ENCODE data around the gene LAMA5.

The LAMA5 gene

DNA sequence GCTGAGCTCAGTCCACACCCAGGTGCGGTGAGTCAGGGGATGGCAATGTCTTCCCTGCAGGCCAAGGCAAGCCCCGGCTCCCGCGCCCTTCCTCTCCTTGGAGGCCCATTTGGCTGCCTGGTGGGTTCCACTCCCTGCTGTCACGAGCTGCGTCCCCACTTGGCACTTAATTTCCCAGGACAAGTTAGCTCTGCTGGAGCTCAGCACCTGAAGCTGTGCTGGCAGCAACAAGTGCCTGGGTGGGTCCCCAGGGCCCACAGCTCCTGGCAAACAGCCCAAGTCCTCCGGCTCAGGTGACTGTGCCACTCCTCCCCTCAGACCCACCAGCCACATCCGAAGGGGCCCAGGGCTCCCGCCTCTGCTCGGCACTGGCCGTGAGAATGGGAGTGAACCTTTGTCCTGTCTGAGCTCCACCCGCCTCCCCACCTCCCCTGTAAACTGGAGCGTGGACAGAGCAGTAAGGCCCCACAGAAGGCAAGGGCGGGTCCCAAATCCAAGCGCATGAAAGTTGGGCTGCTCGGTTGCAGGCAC is 16.9 kb downstream of the LAMA5 start:
- FAIRE-seq = no peak
- no peak for DNase-seq (ENCODE audit: insufficient read length, low spot score)

DNA sequence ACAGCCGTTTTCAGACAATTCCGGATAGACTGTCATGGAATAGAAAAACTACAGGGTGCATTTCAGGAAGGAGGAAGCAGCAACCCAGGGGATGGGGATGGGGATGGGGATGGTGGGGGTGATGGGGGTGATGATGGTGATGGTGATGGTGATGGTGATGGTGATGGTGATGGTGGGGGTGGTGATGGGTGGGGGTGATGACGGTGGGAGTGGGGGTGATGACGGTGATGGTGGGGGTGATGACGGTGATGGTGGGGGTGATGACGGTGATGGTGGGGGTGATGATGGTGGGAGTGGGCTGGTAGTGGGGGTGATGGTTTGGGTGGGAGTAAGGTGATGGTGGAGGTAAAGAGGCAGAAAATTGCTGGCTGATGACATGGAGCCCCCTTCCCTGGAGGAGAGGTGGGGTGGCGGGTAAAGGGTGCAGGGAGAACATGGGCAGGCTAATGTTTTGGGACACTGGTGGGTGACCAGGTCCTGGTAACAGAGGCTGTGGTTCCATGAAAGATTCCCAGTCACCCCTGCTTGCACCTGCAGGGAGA is 17.5 kb downstream of the LAMA5 start:
- DNase-seq (ENCODE audit: insufficient read length, low spot score) (no peak), FAIRE-seq (no peak)

DNA sequence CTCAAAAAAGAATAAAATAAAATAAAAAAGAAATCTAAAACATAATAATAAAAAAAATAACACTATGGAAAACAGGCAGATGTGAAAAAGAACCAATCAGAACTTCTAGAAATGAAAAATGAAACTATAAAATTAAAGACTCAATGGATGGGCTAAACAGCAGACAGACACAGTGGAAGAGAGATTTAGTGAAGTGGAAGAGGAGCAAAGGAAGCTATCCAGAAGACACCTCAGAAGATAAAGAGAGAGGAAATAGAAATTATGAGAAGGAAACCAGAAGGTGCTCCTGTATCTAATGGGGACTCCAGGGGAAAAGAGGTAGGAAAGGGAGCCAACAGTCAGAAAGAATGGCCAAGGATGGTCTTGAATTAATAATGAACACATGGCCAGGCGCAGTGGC is 18.5 kb downstream of the LAMA5 start:
- no peak for DNase-seq (ENCODE audit: insufficient read length, low spot score)
- no peak for FAIRE-seq

DNA sequence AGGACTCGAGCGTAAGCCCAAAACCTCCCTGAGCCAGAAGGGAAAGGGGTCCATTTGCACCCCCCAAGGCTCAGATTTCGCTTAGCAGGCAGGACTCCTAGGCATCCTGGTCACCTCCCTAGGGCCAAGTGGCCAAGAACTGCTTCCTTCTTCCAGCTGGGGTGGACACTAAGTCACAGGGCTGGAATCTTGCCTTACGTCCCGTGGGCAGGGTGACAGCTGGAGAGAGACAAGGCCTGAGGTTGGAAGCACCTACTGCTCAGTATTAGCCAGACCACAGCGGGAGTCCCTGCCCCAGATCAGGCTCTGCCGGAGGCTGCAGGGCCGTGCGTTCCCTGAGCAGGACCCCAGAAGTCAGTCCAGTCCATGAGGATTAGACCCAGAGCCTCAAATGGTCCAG is 19.7 kb downstream of the LAMA5 start:
- DNase-seq (ENCODE audit: insufficient read length, low spot score) (no peak), FAIRE-seq (no peak)

DNA sequence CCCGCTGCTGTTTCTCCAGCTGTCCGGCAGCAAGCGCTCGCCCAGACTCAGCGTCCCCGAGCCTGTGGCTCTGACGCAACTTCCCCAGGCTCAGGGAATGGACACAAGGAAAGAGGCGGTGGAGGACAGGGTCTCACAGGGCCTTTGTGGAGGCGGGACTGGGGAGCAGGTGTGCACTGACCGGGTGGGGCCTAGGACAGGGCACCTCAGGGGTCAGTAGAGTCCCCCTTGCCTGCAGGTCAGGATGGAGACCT is 20.0 kb downstream of the LAMA5 start:
- no peak for FAIRE-seq
- no peak for DNase-seq (ENCODE audit: insufficient read length, low spot score)

DNA sequence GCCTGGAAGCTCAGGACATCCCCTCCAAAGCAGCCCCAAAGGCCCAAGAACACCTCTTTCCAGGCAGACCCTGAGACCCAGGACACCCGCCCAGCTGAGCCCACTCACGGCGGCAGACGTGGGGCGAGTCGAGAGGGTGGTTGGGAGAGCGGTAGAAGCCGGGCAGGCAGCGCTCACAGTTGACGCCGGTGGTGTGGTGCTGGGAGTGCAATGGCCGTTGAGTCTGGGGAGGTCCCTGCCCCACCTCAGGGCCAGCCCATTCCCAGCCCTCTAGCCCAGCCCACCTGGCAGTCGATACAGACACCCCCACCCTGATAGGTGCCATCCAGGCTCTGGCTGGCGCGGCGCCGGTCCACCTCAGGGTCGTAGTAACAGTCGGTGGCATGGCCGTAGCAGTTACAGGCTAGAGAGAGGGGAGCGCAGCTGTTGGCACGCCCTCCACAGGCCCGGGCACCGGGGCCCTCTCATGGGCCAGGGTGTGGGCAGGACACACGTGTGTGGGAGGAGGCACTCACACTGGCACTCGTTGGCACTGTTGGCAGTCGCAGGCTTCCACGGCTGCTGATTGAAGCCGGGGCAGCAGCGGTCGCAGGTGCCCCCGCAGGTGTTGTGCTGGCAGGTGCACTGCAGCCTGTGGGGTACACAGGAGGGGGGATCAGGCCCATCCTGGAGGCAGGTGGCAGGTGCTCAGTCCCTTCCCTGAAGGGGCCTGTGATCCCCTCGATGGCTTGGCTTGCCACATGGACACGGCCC is 20.5 kb downstream of the LAMA5 start:
- DNase-seq (ENCODE audit: insufficient read length, low spot score) (no peak), FAIRE-seq (no peak)

DNA sequence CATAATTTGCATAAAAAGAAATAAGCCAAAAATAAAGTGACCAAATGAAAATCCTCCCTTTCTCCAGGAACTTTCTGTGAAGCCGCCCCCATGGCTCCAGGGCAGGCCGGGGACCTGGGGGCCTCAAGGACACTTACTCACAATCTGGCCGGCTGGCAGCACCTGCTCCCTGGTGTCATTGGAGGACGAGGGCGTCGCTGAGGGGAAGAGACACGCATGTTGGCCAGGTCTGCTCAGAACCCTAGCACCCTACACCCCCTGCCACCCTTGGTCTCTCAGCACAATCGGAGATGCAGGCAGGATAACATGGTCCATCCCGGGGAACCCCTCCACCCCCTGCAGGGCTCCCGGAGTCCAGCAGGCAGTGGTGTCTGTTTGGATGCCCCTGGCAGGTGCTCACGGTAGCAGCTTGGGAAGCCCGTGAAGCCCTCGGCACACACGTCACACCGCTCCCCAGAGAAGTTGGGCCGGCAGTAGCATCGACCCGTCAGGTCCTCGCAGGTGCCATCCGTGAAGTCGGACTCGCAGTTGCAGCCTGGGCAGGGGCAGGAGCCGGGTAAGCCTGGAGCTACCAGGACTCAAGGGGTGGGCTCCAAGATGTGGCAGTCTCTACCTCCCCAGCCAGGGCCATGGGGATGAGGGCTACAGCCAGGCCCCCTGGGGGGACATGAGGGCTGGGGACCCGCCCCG is 21.3 kb downstream of the LAMA5 start:
- no peak for FAIRE-seq
- DNase-seq (ENCODE audit: insufficient read length, low spot score) = no peak

DNA sequence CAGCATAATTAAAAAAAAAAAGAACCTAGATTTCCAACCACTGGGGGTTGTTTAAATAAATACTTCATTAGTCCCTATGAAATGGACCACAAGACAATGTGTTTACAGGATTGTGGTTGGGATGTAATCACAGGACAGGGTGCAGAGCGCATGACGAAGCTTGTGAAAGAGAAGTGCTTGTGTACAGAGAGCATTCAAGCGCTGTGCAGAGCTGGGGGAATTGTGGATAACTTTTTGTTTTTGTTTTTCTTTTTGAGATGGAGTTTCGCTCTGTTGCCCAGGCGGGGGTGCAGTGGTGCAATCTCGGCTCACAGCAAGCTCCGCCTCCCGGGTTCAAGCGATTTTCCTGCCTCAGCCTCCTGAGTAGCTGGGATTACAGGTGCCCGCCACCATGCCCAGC is 22.3 kb downstream of the LAMA5 start:
- FAIRE-seq (no peak), DNase-seq (ENCODE audit: insufficient read length, low spot score) (no peak)

DNA sequence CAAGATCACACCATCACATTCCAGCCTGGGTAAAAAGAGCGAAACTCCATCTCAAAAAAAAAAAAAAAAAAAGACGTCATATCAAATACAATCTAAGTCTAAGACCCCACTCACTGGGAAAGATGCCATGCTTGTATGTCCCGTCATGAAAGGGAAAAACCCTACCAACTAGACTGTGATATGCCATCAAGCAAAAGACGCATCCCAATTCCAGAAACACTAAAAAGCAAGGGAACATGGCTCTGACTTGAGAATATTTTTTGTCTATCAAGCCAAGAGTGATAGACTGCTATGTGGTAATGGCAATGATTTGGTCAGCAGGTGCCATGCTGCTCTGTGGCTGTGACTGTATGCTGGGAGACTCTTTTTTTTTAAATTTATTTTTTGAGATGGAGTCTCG is 23.0 kb downstream of the LAMA5 start:
- DNase-seq (ENCODE audit: insufficient read length, low spot score) (no peak), FAIRE-seq (no peak)

DNA sequence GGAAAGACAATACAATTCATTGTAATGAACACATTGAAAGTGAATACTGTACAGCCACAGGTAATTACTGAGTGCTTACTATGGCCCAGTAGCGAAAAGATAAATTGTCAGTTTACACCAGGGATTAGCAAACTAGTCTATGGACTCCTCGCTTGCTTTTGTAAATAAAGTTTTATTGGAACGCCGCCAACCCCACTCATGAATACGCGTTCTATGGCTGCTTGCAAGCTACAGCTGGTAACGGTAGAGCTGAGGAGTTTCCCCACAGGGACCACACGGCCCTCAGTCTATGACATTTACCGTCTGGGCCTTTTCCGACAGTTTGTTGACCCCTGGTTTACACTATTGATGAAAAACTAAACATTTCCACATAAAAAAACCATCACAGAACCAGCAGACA is 24.2 kb downstream of the LAMA5 start:
- DNase-seq (ENCODE audit: insufficient read length, low spot score) = no peak
- FAIRE-seq = no peak

DNA sequence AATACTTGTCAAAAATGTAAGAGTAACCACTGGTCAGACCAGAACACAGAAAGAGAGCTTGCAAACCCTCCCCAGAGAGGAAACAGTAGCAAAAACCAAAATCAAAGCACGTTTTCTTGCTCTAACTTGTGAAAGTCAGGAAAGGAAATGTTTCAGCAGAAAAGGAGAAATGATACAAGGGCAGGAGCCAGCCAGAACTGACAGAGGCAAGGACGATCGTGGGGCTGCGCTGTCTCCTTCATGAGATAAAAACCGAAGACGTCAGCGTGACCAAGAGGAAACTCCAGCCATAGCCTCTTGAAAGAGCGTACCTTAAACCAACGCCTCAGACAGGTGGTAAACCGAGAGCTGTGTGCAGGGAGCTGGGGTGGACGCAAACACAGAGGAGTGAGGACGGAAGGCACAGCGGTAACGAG is 27.5 kb downstream of the LAMA5 start:
- FAIRE-seq (peak; percentile 97), DNase-seq (ENCODE audit: insufficient read length, low spot score) (peak; percentile 77)

DNA sequence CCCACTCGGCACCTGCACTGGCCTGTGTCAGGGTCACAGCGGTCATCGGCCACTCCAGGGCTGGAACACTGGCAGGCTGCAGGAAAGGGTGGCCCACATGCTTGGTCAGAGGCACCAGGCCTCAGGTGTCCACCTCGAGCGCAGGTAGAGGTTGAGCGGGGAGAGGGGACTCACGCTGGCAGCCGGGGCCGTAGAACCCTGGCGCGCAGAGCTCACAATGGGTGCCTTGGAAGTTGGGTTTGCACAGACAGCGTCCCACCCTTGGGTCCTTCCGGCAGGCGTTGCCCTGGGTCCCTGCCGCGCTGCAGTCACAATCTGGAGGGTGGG is 28.9 kb downstream of the LAMA5 start:
- DNase-seq (ENCODE audit: insufficient read length, low spot score) (no peak), FAIRE-seq (no peak)

DNA sequence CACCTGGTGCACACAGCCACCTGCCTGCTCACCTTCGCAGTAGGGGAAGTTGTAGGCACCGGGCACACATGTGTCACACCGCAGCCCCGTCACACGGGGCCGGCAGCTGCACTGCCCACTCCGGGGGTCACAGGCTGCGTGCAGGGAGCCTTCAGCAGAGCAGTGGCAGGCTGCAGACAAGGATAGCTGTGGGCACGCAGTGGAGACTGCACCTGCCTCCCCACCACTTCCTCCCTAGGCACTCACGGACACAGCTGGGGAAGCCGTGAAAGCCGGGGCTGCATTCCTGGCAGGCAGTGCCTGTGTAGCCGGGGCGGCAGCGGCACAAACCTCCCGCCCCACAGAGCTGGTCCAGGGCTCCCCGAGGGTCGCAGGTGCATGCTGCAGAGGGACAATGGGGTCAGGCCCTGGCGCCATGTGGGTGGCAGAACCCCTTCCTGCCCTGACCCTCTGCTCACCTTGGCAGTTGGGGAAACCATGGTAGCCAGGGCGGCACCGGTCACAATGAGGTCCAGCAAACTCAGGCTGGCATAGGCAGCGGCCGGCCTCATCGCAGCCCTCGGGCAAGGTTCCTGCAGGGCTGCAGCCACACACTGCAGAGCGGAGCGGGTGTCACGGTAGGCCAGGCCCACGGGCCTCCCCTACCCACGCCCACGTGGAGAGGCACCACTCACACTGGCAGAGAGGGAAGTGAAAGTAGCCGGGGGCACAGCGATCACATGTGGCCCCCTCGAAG is 29.4 kb downstream of the LAMA5 start:
- DNase-seq (ENCODE audit: insufficient read length, low spot score) = peak; percentile 56
- peak; percentile 86 for FAIRE-seq

DNA sequence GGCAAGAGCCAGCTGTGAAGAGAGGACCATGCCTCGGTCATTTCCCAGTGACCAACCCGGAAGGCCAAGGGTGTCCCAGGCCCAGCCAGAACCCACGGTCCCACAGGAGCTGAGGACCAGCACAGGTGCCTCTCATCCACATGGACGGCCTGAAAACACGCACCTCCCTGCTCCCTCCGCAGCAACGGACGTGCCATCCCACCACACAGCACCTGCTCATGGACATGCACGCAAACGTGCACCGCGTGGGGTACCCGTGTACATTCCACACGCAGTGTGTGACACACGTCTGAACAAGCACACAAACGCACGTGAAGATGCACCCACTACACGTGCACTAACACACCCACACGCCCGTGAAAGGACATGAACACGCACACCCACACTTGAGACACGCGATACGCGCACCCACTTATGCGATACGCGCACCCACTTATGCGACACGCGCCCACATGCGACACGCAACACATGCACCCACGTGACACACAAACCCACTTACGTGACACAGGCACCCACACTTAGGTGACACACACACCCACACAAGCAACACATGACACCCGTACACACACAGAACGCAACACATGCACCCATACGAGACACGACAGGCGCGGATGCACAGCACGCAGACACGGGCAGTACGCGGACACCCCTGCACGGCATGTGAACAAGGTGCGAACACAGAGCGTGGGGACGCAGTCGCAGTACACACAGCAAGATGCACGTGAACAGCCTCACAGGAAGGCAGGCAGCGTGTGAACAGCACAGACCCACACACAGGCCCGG is 30.1 kb downstream of the LAMA5 start:
- no peak for FAIRE-seq

DNA sequence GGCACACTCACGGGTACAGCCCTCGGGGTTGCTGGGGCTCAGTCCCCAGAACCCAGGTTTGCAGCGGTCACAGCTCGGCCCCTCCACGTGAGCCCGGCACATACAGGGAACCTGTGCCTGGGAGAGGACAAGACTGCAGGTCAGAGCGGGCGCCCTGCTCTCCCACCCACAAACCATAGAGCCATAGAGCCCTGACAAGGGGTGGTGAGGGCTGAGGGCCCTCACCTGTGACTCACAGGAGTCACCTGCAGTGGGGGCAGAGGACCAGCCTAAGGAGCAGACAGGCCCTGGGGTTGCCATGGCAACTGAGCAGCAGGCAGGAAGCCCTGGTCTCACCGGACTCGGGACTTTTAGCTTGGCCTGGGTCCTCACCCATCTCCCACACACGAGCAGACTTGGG is 30.8 kb downstream of the LAMA5 start:
- FAIRE-seq (no peak), DNase-seq (ENCODE audit: insufficient read length, low spot score) (no peak)

More for the DNA sequence above, 30.1 kb downstream of the LAMA5 start:
- no peak for DNase-seq (ENCODE audit: insufficient read length, low spot score)

DNA sequence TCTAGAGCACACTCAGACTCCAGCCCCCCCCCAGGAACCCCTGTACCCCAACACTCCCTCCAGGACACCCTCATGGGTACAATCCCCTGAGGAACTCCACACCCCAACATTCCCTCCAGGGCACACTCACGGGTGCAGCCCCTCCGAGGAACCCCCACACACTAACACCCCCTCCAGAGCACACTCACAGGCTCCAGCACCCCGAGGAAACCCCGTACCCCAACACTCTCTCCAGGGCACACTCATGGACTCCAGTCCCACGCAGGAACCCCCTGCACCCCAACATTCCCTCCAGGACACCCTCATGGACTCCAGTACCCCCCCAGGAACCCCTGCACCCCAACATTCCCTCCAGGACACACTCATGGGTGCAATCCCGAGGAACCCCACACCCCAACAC is 31.6 kb downstream of the LAMA5 start:
- DNase-seq (ENCODE audit: insufficient read length, low spot score) = no peak
- no peak for FAIRE-seq

DNA sequence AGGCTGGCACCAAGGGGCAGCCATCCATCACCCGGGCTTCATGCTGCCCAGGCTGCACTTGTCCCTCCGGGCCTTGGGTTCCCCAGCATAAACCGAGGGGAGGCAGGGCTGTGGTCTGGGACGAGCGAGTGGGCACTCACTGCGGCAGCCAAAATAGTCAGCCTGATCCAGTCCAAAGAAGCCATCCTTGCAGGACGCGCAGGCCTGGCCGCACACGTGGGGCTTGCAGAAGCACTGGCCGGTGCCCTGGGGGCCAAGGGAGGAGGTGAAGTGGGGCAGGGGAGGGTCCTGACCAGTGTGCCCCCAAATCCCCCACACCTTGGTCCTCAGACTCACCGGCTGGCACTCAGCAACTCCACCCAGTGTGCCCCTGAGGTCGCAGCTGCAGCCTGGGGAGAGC is 32.2 kb downstream of the LAMA5 start:
- FAIRE-seq (no peak), DNase-seq (ENCODE audit: insufficient read length, low spot score) (no peak)

DNA sequence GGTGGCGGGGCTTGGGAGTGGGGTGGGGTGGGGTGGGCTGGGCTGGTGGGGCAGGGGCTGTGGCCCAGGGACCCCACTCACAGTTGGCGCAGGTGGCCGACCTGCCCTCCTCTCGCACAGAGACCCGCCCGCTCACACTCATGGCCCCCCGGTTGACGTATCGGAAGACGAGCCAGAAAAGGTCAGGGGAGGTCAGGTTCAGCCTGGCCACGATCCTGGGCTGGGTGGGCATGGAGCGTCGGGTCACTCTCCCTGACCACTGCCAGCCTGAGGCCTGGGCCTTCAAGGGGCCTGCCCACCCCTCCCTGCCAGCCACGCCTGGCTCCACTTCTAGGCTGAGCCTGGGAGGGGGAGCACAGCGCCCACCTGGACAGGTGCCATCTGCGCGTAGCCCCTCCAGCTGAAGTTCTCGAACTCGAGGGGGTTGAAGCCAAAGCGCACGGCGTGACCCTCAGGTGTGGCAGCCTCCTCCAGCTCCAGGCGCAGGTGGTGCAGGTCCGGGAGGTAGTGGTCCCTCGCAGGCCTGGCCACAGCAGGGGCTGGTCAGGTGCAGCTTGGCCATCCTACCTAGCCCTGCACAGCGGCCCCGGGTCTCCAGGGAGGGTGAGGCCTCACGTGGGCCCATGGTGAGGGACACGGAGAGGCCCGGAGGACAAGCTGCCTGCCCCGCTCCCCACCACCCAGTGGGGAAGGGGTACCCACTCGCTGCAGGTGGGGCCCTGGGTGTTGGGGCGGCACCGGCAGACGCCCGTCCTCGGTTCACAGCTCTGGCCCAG is 33.1 kb downstream of the LAMA5 start:
- FAIRE-seq = no peak
- no peak for DNase-seq (ENCODE audit: insufficient read length, low spot score)

DNA sequence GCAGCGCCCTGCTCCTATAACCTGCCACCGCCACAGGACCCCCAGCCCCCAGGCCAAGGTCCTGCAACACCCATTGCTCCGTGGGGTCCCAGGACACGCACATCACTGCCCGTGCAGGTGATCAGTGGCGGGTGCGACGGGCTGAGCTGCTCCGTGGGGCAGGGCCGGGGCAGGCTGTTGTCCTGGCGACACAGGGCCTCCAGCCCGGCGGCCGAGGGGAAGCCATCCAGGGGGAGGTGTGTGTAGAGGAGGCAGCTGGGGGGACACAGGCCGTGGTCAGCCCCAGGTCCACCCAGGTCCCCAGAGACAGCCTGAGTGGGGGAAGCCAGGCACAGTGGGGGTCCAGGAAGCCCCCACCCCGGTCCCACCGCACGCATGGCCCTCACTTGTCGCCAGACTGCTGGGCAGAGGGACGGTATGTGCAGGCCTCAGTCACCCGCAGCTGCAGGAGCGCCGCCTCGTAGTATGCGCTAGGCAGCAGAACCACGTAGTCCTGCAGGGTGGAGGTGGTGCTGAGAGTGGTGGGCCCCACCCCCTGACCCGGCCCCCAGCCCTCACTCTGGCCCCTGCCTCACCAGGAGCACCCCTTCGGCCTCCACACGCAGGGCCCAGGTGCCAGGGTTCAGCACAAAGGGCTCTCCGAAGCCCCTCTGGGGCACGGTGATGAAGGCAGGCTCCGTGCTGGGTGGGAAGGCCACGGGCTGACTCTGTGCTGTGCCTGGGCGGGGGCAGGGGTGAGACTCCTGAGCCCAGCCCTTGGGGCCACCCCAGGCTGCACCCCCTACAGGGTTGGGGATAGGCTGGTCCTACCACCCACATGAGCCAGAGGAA is 33.9 kb downstream of the LAMA5 start:
- no peak for DNase-seq (ENCODE audit: insufficient read length, low spot score)
- FAIRE-seq = no peak
